ENCODE data around the gene SUMO1.

SUMO1 gene

DNA sequence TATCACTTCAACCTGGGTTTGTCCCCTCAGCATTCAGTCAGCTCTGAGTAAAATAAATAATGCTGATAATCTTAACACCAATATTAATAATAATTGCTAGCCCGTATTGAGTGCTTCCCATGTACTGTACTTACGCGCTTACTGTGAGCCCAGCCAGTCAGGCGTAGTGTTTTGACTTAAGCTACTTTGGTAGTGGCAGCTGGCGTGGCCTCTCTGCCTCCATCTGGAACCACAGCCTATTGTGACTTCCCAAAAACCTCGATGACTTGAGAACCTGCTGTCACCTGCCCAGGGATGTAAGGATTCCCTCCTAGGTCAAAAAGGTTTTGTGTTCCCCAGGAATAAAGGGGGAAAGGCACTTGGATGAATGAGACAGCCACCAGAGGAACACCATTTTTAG, 53.2 kb downstream of the SUMO1 start:
- Histone ChIP-seq H3K9ac (no peak overlapping the region), H2AFZ (ENCODE audit: low read depth) (no peak overlapping the region), H3K4me3 (IDR thresholded peaks at IDR 0.05; ENCODE audit: insufficient read depth, low read depth, low read length) (no peak overlapping the region), H3K27me3 (ENCODE audit: insufficient read depth, low read depth) (no peaks in the 10 kb centered on the region), H3K27ac (no peak overlapping the region), H4K20me1 (ENCODE audit: insufficient read depth) (no peaks in the 10 kb centered on the region), H3K79me2 (ENCODE audit: insufficient read depth, low read depth) (no peaks in the 10 kb centered on the region), H3K4me1 (ENCODE audit: low read depth, poor library complexity, severe bottlenecking) (no peaks in the 10 kb centered on the region), H3K36me3 (ENCODE audit: insufficient read depth) (no peaks in the 10 kb centered on the region), H3K4me2 (no peak overlapping the region)
- TF ChIP-seq, protein P1, sequence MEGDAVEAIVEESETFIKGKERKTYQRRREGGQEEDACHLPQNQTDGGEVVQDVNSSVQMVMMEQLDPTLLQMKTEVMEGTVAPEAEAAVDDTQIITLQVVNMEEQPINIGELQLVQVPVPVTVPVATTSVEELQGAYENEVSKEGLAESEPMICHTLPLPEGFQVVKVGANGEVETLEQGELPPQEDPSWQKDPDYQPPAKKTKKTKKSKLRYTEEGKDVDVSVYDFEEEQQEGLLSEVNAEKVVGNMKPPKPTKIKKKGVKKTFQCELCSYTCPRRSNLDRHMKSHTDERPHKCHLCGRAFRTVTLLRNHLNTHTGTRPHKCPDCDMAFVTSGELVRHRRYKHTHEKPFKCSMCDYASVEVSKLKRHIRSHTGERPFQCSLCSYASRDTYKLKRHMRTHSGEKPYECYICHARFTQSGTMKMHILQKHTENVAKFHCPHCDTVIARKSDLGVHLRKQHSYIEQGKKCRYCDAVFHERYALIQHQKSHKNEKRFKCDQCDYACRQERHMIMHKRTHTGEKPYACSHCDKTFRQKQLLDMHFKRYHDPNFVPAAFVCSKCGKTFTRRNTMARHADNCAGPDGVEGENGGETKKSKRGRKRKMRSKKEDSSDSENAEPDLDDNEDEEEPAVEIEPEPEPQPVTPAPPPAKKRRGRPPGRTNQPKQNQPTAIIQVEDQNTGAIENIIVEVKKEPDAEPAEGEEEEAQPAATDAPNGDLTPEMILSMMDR (conservative IDR thresholded peaks at IDR 0.05; ENCODE audit: low read depth, low read length): no peak

DNA sequence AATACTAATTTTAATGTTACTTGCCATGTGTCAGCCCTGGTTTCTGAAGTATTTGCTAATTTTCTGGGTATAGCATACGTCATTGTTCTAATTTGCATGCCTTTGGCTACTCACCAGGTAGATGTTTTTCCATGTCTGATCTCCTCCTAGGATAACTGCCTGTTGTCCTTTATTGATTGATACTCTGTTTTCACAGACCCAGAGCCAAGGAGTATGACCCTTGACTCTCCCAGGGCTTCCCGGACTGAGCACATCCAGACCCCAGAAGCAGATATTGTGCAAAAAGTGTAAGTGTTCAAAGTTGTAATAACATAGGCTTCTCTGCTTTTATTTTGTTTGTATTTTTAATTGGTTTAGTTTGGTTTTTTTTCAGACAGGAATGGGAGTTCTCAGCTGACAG, 53.8 kb downstream of the SUMO1 start:
- Histone ChIP-seq H3K9ac (no peak overlapping the region), H4K20me1 (ENCODE audit: insufficient read depth) (no peaks in the 10 kb centered on the region), H3K4me2 (no peak overlapping the region), H3K4me1 (ENCODE audit: low read depth, poor library complexity, severe bottlenecking) (no peaks in the 10 kb centered on the region), H3K79me2 (ENCODE audit: insufficient read depth, low read depth) (no peaks in the 10 kb centered on the region), H3K4me3 (IDR thresholded peaks at IDR 0.05; ENCODE audit: insufficient read depth, low read depth, low read length) (no peak overlapping the region), H3K27me3 (ENCODE audit: insufficient read depth, low read depth) (no peaks in the 10 kb centered on the region), H2AFZ (ENCODE audit: low read depth) (no peak overlapping the region), H3K36me3 (ENCODE audit: insufficient read depth) (no peaks in the 10 kb centered on the region), H3K27ac (no peak overlapping the region)
- TF ChIP-seq, protein P1 (conservative IDR thresholded peaks at IDR 0.05; ENCODE audit: low read depth, low read length): no peak

DNA sequence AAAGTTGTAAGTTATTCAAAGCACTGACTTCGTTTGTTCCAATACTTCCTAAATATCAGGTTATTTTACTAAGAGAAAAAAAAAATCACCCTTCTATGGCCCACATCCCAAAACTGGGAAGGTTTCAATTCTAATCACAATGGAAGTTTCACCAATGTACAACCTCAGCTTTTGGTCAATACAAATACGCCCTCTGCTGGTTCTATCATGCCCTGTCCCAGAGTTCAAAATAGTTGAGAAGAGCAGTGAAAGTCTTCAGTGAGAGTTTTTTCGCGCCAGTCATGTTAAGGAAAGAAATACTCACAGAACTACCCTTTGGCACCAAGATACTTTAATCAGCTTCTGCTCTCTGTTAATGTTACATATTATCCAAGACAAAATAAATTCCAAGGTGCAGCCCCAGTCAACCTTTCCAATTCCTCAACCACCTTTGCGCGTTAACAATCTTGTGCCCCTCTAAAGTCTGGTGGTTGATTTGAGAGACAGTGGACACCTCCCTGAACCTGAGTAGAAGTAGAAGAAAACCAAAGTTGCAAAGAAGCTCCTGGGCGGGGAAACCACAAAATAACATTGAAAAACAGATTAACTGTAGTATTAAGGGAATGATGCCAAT, 59.9 kb downstream of the SUMO1 start:
- Histone ChIP-seq H3K9ac (no peak overlapping the region), H3K4me1 (ENCODE audit: low read depth, poor library complexity, severe bottlenecking) (peaks cover 2% of the 10 kb centered on the region), H3K27ac (no peak overlapping the region), H3K27me3 (ENCODE audit: insufficient read depth, low read depth) (no peaks in the 10 kb centered on the region), H3K4me3 (IDR thresholded peaks at IDR 0.05; ENCODE audit: insufficient read depth, low read depth, low read length) (no peak overlapping the region), H3K4me2 (no peak overlapping the region), H3K79me2 (ENCODE audit: insufficient read depth, low read depth) (no peaks in the 10 kb centered on the region), H3K36me3 (ENCODE audit: insufficient read depth) (no peaks in the 10 kb centered on the region), H4K20me1 (ENCODE audit: insufficient read depth) (no peaks in the 10 kb centered on the region), H2AFZ (ENCODE audit: low read depth) (no peak overlapping the region)
- TF ChIP-seq, protein P1 (conservative IDR thresholded peaks at IDR 0.05; ENCODE audit: low read depth, low read length): peak; percentile 83

DNA sequence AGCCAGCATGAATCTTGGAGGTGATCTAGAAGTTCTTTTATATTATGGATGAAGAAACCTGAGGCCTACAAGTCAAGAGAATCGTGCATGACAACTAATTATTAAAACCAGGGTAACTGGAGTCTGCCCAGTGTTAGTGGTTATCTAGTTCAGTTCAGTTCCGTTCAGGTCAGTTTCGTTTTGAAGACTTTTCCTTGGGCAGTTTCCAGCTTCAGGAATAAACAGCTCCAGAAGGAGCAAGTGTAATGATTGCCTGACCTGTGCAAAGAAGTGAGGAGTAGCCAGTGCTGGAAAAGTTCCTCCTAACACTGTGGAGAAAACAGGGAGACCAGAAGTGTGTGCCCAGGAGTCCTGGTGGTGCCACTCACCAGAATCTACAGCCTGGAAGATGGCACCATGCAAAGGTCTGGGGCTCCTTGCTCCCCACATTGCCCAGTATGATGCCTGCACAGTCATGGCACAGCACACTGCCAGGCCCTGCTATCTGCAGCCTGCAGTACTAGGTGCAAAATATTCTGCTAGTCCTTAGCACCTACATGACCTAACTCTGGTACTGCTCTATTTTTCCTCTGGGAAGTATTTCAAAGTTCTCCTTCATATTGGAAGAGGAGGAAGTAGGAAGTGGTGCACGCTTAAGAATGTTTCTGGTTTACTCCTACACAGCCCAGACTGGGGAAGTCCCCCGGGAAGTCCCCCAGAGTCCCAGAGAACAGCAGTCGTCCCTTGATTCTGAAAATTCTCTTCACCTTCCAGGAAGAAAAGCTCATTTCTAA, 65.8 kb downstream of the SUMO1 start:
- Histone ChIP-seq H3K27me3 (ENCODE audit: insufficient read depth, low read depth) (no peaks in the 10 kb centered on the region), H3K4me1 (ENCODE audit: low read depth, poor library complexity, severe bottlenecking) (peaks cover 15% of the 10 kb centered on the region), H3K9ac (peak overlapping the region; percentile 30; the same call in 1 of the 2 replicates), H3K27ac (peak overlapping the region; percentile 66), H3K4me2 (peak overlapping the region; percentile 96), H2AFZ (ENCODE audit: low read depth) (peak overlapping the region; percentile 92), H4K20me1 (ENCODE audit: insufficient read depth) (no peaks in the 10 kb centered on the region), H3K4me3 (IDR thresholded peaks at IDR 0.05; ENCODE audit: insufficient read depth, low read depth, low read length) (no peak overlapping the region), H3K36me3 (ENCODE audit: insufficient read depth) (no peaks in the 10 kb centered on the region), H3K79me2 (ENCODE audit: insufficient read depth, low read depth) (no peaks in the 10 kb centered on the region)
- TF ChIP-seq, protein P1 (conservative IDR thresholded peaks at IDR 0.05; ENCODE audit: low read depth, low read length): no peak

All from KMS-11 (cell line).